ENCODE data around the gene PCDH9.

Gene PCDH9

GRCh38 chr13:67197704-67198103 lies 32.4 kb downstream of the PCDH9 start:
- no peak for TF ChIP-seq CTCF (IDR thresholded peaks at IDR 0.05; ENCODE audit: low read depth, low read length, missing control alignments)
- no peak overlapping the region for H3K4me3 ChIP-seq (replicated peaks; ENCODE audit: low read depth, low read length)
- no peak for DNase-seq (ENCODE audit: extremely low read depth, low read depth)

GRCh38 chr13:67193979-67194378 lies 36.2 kb downstream of the PCDH9 start:
- no peak overlapping the region for H3K4me3 ChIP-seq (replicated peaks; ENCODE audit: low read depth, low read length)
- TF ChIP-seq CTCF (IDR thresholded peaks at IDR 0.05; ENCODE audit: low read depth, low read length, missing control alignments): no peak
- no peak for DNase-seq (ENCODE audit: extremely low read depth, low read depth)

DNA sequence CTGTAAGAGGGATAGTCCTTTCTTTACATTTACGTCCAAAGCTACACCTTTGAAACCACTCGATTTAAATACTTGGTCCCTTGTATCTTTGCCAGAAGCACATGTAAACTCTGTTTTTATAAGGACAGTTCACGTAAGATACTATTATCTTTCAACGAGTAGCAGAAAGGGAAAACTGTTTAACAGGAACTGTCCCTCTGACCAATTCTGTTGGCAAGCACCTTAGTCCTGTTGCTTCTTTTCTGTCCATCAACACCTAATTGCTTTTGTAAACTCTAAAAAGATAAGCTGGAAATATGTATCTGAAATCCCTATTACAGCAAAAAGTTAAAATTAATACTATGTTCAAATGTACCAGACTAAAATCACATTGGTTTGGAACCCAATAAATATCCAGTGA lies 37.4 kb downstream of the PCDH9 start:
- TF ChIP-seq CTCF (IDR thresholded peaks at IDR 0.05; ENCODE audit: low read depth, low read length, missing control alignments): no peak
- no peak overlapping the region for H3K4me3 ChIP-seq (replicated peaks; ENCODE audit: low read depth, low read length)
- no peak for DNase-seq (ENCODE audit: extremely low read depth, low read depth)

DNA sequence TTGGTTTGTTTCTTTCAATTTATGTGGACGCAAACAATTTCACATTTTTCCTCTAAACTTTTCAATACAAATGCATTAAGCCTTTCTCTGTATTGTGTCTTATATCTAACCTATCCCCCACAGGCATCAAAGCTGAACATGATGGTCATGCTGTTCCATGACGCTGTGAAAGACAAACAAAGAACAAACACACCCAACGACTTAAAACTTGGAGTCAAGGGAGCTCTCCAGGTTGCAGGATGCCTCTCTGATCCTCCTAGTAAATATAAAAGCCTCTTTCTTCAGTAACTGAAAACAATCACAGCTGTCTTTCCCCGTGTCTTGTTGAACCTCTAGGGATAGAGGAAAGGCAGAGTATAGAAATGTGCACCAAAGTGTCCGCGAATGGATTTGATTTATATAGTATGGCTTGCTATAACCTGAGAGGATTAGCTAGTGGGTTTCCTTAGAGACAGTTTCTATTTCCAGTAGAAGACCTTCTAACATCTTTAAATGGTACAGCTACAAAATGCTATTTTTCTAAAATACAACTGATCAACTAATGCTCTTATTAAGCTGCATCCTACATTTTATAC lies 43.1 kb downstream of the PCDH9 start:
- H3K4me3 ChIP-seq (replicated peaks; ENCODE audit: low read depth, low read length): no peak overlapping the region
- no peak for DNase-seq (ENCODE audit: extremely low read depth, low read depth)
- TF ChIP-seq CTCF (IDR thresholded peaks at IDR 0.05; ENCODE audit: low read depth, low read length, missing control alignments): no peak

- no peak overlapping the region for H3K4me3 ChIP-seq (replicated peaks; ENCODE audit: low read depth, low read length)
- TF ChIP-seq CTCF (IDR thresholded peaks at IDR 0.05; ENCODE audit: low read depth, low read length, missing control alignments): no peak
- DNase-seq (ENCODE audit: extremely low read depth, low read depth): no peak
These were observed 45.9 kb downstream of the PCDH9 start for GRCh38 chr13:67184247-67184646.

DNA sequence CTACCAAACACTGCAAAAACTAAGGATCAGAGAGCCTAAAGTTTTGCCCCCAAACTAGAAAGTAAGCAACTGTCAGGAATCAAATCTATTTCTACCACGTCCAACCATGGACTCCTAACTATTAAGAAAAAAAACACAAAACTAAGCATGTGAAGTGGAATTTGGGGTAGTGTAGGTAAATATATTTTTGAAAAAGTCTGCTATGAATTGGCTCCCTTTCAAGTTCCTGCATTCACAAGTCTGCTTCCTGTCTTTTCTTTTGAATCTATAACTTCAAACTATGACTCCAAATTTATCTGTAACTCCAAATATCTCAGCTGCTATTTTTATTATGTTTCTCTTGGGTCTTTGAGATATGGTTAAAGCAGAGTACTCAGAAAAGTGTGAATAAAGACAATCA lies 47.0 kb downstream of the PCDH9 start:
- no peak overlapping the region for H3K4me3 ChIP-seq (replicated peaks; ENCODE audit: low read depth, low read length)
- TF ChIP-seq CTCF (IDR thresholded peaks at IDR 0.05; ENCODE audit: low read depth, low read length, missing control alignments): no peak
- DNase-seq (ENCODE audit: extremely low read depth, low read depth): no peak

- H3K4me3 ChIP-seq (replicated peaks; ENCODE audit: low read depth, low read length): no peak overlapping the region
- DNase-seq (ENCODE audit: extremely low read depth, low read depth): no peak
- no peak for TF ChIP-seq CTCF (IDR thresholded peaks at IDR 0.05; ENCODE audit: low read depth, low read length, missing control alignments)
These were observed 54.2 kb downstream of the PCDH9 start for GRCh38 chr13:67175836-67176459.

All from HFF-Myc (cell line).